Measurements from ENCODE around the gene ADAM22.

ADAM22 gene

DNA sequence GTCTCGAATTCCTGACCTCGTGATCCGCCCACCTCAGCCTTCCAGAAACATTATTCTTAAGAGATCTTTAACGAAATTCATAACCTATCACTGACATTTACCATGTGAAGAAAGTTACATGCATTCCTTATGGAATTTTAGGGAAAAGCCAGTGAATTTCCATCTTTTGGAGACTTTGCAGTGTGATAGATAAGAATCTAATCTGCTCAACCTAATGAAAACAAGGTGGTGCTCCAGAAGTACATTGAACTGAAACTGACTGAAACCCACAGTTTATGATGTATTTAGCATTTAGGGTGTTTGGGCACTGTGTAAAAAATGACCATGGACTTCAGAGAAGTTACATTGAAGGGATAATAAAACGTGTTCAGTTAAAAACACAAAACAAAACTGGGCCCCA is 242.1 kb downstream of the ADAM22 start:
- H3K27me3 ChIP-seq (ENCODE audit: low read depth, low read length), result no peaks in the 10 kb centered on the region
- peaks cover 4% of the 10 kb centered on the region; the same call in 1 of the 2 replicates for H3K4me1 ChIP-seq (ENCODE audit: low read length)
- H3K4me2 ChIP-seq (ENCODE audit: low read length), result no peak overlapping the region
- H3K36me3 ChIP-seq (replicated peaks; ENCODE audit: low read depth, low read length), result no peaks in the 10 kb centered on the region
- H3K9me3 ChIP-seq (ENCODE audit: insufficient read depth, low read length), result no peaks in the 10 kb centered on the region
- H2AFZ ChIP-seq (ENCODE audit: low read depth, low read length), result no peak overlapping the region
- H3K79me2 ChIP-seq (ENCODE audit: low read length), result no peaks in the 10 kb centered on the region
- TF ChIP-seq, protein P1, sequence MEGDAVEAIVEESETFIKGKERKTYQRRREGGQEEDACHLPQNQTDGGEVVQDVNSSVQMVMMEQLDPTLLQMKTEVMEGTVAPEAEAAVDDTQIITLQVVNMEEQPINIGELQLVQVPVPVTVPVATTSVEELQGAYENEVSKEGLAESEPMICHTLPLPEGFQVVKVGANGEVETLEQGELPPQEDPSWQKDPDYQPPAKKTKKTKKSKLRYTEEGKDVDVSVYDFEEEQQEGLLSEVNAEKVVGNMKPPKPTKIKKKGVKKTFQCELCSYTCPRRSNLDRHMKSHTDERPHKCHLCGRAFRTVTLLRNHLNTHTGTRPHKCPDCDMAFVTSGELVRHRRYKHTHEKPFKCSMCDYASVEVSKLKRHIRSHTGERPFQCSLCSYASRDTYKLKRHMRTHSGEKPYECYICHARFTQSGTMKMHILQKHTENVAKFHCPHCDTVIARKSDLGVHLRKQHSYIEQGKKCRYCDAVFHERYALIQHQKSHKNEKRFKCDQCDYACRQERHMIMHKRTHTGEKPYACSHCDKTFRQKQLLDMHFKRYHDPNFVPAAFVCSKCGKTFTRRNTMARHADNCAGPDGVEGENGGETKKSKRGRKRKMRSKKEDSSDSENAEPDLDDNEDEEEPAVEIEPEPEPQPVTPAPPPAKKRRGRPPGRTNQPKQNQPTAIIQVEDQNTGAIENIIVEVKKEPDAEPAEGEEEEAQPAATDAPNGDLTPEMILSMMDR (IDR thresholded peaks at IDR 0.05; ENCODE audit: low read depth, low read length), result no peak
- TF ChIP-seq EZH2phosphoT487 (IDR thresholded peaks at IDR 0.05; ENCODE audit: low read depth), result no peak
- no peaks in the 10 kb centered on the region for H4K20me1 ChIP-seq (ENCODE audit: insufficient read depth, low read length)
- H3K4me3 ChIP-seq (ENCODE audit: low read length), result no peak overlapping the region
- H3K27ac ChIP-seq (ENCODE audit: low read length), result no peak overlapping the region
- no peak overlapping the region for H3K9ac ChIP-seq (ENCODE audit: low read length)

- Histone ChIP-seq H4K20me1 (ENCODE audit: insufficient read depth, low read length) (no peaks in the 10 kb centered on the region), H3K79me2 (ENCODE audit: low read length) (no peaks in the 10 kb centered on the region)
- TF ChIP-seq, protein P1 (IDR thresholded peaks at IDR 0.05; ENCODE audit: low read depth, low read length), result no peak
- no peak for TF ChIP-seq EZH2phosphoT487 (IDR thresholded peaks at IDR 0.05; ENCODE audit: low read depth)
Observed at GRCh38 chr7:88183051-88183450, 249.0 kb downstream of the ADAM22 start.

DNA sequence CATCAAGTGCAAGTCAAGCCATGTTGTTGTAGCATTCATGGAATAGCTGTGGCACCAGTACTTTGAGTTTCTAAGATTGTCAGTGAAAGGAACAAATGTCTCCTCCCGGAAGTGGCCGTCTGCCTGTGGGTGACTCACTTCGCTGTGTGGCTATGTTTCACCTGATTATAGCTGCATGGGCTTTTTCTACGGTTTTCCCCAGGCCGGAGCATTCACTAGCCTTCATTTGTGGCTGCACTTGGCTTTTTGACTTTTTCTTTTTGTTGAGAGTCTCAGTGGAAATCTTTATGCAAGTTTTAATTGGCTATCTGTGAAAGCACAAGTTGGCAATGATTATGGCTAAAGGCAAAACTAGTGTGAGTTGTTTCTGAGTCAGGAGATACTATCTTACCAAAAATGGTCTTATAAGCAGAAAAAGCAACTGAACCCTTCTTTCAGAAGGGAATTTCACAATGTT is 250.8 kb downstream of the ADAM22 start:
- no peak for TF ChIP-seq EZH2phosphoT487 (IDR thresholded peaks at IDR 0.05; ENCODE audit: low read depth)
- TF ChIP-seq, protein P1 (IDR thresholded peaks at IDR 0.05; ENCODE audit: low read depth, low read length), result no peak

More at GRCh38 chr7:88183051-88183450, 249.0 kb downstream of the ADAM22 start:
- peaks cover 8% of the 10 kb centered on the region; the same call in 1 of the 2 replicates for H3K4me1 ChIP-seq (ENCODE audit: low read length)
- peaks cover 5% of the 10 kb centered on the region for H3K36me3 ChIP-seq (replicated peaks; ENCODE audit: low read depth, low read length)
- no peak overlapping the region for H3K27ac ChIP-seq (ENCODE audit: low read length)
- H2AFZ ChIP-seq (ENCODE audit: low read depth, low read length), result no peak overlapping the region
- H3K9me3 ChIP-seq (ENCODE audit: insufficient read depth, low read length), result no peaks in the 10 kb centered on the region
- H3K4me3 ChIP-seq (ENCODE audit: low read length), result no peak overlapping the region
- no peak overlapping the region for H3K9ac ChIP-seq (ENCODE audit: low read length)
- no peak overlapping the region for H3K4me2 ChIP-seq (ENCODE audit: low read length)
- no peaks in the 10 kb centered on the region for H3K27me3 ChIP-seq (ENCODE audit: low read depth, low read length)

DNA sequence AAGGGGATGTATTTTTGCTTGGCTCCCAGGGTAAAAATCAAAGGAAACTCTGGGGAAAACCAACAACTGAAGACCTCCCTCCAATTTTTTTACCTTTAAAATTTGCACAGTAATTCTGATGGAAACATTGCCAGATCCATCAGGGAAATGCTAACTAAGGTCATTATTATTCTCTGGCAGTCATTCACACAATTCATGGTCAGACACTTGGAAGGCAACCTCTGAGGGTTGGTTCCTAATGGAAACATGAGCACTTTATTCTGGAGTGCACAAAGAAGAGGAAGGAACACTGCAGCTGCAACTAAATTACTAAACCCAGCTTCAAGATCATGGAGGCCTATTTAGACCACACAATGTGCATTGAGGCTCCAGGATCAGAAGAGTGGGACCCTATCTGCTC is 251.6 kb downstream of the ADAM22 start:
- no peak for TF ChIP-seq EZH2phosphoT487 (IDR thresholded peaks at IDR 0.05; ENCODE audit: low read depth)
- TF ChIP-seq, protein P1 (IDR thresholded peaks at IDR 0.05; ENCODE audit: low read depth, low read length), result no peak
- Histone ChIP-seq H4K20me1 (ENCODE audit: insufficient read depth, low read length) (no peaks in the 10 kb centered on the region), H3K9ac (ENCODE audit: low read length) (no peak overlapping the region), H3K4me2 (ENCODE audit: low read length) (no peak overlapping the region), H3K9me3 (ENCODE audit: insufficient read depth, low read length) (no peaks in the 10 kb centered on the region), H3K79me2 (ENCODE audit: low read length) (no peaks in the 10 kb centered on the region), H2AFZ (ENCODE audit: low read depth, low read length) (no peak overlapping the region), H3K4me1 (ENCODE audit: low read length) (peaks cover 8% of the 10 kb centered on the region; the same call in 1 of the 2 replicates), H3K36me3 (replicated peaks; ENCODE audit: low read depth, low read length) (peaks cover 5% of the 10 kb centered on the region), H3K4me3 (ENCODE audit: low read length) (no peak overlapping the region), H3K27ac (ENCODE audit: low read length) (no peak overlapping the region), H3K27me3 (ENCODE audit: low read depth, low read length) (no peaks in the 10 kb centered on the region)

More for the DNA sequence above, 250.8 kb downstream of the ADAM22 start:
- no peaks in the 10 kb centered on the region for H4K20me1 ChIP-seq (ENCODE audit: insufficient read depth, low read length)
- no peak overlapping the region for H3K9ac ChIP-seq (ENCODE audit: low read length)
- H3K4me1 ChIP-seq (ENCODE audit: low read length), result peaks cover 8% of the 10 kb centered on the region; the same call in 1 of the 2 replicates
- H3K9me3 ChIP-seq (ENCODE audit: insufficient read depth, low read length), result no peaks in the 10 kb centered on the region
- H3K27me3 ChIP-seq (ENCODE audit: low read depth, low read length), result no peaks in the 10 kb centered on the region
- peaks cover 5% of the 10 kb centered on the region for H3K36me3 ChIP-seq (replicated peaks; ENCODE audit: low read depth, low read length)
- no peak overlapping the region for H3K4me3 ChIP-seq (ENCODE audit: low read length)
- no peaks in the 10 kb centered on the region for H3K79me2 ChIP-seq (ENCODE audit: low read length)
- H3K4me2 ChIP-seq (ENCODE audit: low read length), result peak overlapping the region; percentile 16; the same call in 1 of the 2 replicates
- H3K27ac ChIP-seq (ENCODE audit: low read length), result 0 out of 2 replicates have a peak overlapping the region, but pooled peaks have one; percentile 13
- no peak overlapping the region for H2AFZ ChIP-seq (ENCODE audit: low read depth, low read length)

Data from OCI-LY3 (cell line).